Measurements from ENCODE around the gene LMBR1.
"Not testable (repeated sequence)": the region's sequence is repeated elsewhere in the genome, so short reads cannot be mapped to it uniquely, and the experiment has no call there.

Gene LMBR1

DNA sequence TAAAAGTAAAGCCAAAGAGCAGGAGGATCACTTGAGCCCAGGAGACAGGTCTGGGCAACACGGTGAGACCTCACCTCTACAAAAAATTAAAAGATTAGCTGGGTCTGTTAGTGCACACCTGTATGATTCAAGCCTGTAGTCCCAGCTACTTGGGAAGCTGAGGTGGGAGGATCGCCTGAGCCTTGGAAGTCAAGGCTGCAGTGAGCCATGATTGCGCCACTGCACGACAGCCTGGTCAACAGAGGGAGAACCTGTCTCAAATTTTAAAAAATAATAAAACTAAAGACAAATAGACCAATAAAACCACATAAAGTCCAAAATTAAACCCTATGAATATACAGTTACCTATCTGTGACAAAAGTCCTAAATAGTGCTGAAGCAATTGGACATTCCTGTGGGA, 3.2 kb downstream of the LMBR1 start:
- POLR2A ChIA-PET: interaction anchor here (0.5 to 1.5 kb wide), 2 partner anchors 60 to 451 kb away, joined by 3 read pairs; no protein-coding TSS in a partner anchor
- TF ChIP-seq FOXK2 (IDR thresholded peaks at IDR 0.05): no peak
- no peak for TF ChIP-seq ELF4 (IDR thresholded peaks at IDR 0.05)
- TF ChIP-seq SUZ12 (IDR thresholded peaks at IDR 0.05): no peak
- TF ChIP-seq BHLHE40 (IDR thresholded peaks at IDR 0.05; ENCODE audit: borderline replicate concordance): no peak
- no peak for TF ChIP-seq NFRKB (IDR thresholded peaks at IDR 0.05)
- TF ChIP-seq L3MBTL2 (conservative IDR thresholded peaks at IDR 0.05): no peak
- no peak for TF ChIP-seq HDGF (IDR thresholded peaks at IDR 0.05; ENCODE audit: borderline replicate concordance)
- TF ChIP-seq FOXA1 (IDR thresholded peaks at IDR 0.05): no peak
- TF ChIP-seq CTBP1 (IDR thresholded peaks at IDR 0.05; ENCODE audit: borderline replicate concordance): no peak
- no peak for TF ChIP-seq FOXM1 (IDR thresholded peaks at IDR 0.05; ENCODE audit: borderline replicate concordance)
- TF ChIP-seq LEF1 (IDR thresholded peaks at IDR 0.05; ENCODE audit: borderline replicate concordance): no peak
- TF ChIP-seq SP1 (IDR thresholded peaks at IDR 0.05): no peak
- TF ChIP-seq TARDBP (IDR thresholded peaks at IDR 0.05): no peak
- TF ChIP-seq ZNF384 (IDR thresholded peaks at IDR 0.05): no peak
- DNase-seq (ENCODE audit: extremely low spot score): no peak
- CTCF ChIA-PET: interaction anchor here (0.5 to 0.6 kb wide), 2 partner anchors 43 to 407 kb away, joined by 3 read pairs; no protein-coding TSS in a partner anchor

GRCh38 chr7:156889089-156889488, 3.9 kb downstream of the LMBR1 start:
- TF ChIP-seq LEF1 (IDR thresholded peaks at IDR 0.05; ENCODE audit: borderline replicate concordance): no peak
- TF ChIP-seq CTBP1 (IDR thresholded peaks at IDR 0.05; ENCODE audit: borderline replicate concordance): no peak
- no peak for TF ChIP-seq SUZ12 (IDR thresholded peaks at IDR 0.05)
- TF ChIP-seq BHLHE40 (IDR thresholded peaks at IDR 0.05; ENCODE audit: borderline replicate concordance): no peak
- no peak for TF ChIP-seq NFRKB (IDR thresholded peaks at IDR 0.05)
- TF ChIP-seq TARDBP (IDR thresholded peaks at IDR 0.05): no peak
- no peak for TF ChIP-seq FOXM1 (IDR thresholded peaks at IDR 0.05; ENCODE audit: borderline replicate concordance)
- no peak for TF ChIP-seq ARNT (IDR thresholded peaks at IDR 0.05)
- TF ChIP-seq L3MBTL2 (conservative IDR thresholded peaks at IDR 0.05): no peak
- TF ChIP-seq, protein P1, sequence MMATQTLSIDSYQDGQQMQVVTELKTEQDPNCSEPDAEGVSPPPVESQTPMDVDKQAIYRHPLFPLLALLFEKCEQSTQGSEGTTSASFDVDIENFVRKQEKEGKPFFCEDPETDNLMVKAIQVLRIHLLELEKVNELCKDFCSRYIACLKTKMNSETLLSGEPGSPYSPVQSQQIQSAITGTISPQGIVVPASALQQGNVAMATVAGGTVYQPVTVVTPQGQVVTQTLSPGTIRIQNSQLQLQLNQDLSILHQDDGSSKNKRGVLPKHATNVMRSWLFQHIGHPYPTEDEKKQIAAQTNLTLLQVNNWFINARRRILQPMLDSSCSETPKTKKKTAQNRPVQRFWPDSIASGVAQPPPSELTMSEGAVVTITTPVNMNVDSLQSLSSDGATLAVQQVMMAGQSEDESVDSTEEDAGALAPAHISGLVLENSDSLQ (IDR thresholded peaks at IDR 0.05): no peak
- TF ChIP-seq FOXA1 (IDR thresholded peaks at IDR 0.05): no peak
- TF ChIP-seq HDGF (IDR thresholded peaks at IDR 0.05; ENCODE audit: borderline replicate concordance): no peak
- TF ChIP-seq SP1 (IDR thresholded peaks at IDR 0.05): no peak
- TF ChIP-seq ELF4 (IDR thresholded peaks at IDR 0.05): no peak
- no peak for TF ChIP-seq ZNF384 (IDR thresholded peaks at IDR 0.05)
- no peak for TF ChIP-seq FOXK2 (IDR thresholded peaks at IDR 0.05)
- CTCF ChIA-PET: no interaction called here
- POLR2A ChIA-PET: interaction anchor here (0.5 to 1.5 kb wide), 2 partner anchors 61 to 452 kb away, joined by 3 read pairs; no protein-coding TSS in a partner anchor
- no peak for DNase-seq (ENCODE audit: extremely low spot score)

DNA sequence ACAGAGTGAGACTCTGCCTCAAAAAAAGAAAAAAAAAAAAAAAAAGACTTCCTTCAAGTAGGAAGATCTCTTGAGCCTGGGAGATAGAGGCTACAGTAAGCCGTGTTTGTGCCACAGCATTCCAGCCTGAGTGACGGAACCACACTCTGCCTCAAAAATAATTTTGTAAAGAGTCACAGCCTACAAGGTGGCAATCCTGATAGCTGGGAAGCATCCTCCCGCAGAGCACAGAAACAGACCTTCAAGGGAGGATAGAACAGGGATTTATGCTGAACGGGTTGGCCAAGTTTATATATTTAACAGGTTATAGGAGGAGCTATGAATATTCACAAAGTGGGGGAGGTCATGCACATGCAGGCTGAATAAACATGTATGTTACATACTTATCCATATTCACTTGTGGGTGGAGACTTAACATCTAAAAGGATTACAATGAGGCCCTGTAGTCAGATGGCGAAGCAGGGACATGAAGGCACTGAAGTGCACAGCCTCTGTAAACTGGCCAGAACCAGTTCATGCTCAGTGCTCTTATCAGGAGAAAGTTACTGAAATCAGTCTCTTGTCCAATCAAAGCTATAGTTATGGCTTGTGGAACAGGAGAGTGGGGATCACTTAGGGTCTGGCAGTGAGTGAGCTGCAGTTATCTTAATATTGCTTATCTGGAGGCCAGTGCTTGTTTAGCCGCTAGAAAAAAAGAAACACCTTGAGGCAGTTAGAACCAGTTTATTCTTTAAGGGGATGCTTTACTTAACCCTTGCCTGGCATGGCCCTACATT, 6.8 kb downstream of the LMBR1 start:
- POLR2A ChIA-PET: no interaction called here
- CTCF ChIA-PET: interaction anchor here (0.5 kb wide), 1 partner anchor 298 kb away, joined by 3 read pairs; no protein-coding TSS in a partner anchor
- no peak for DNase-seq (ENCODE audit: extremely low spot score)
- no peak for TF ChIP-seq BHLHE40 (IDR thresholded peaks at IDR 0.05; ENCODE audit: borderline replicate concordance)
- no peak for TF ChIP-seq LEF1 (IDR thresholded peaks at IDR 0.05; ENCODE audit: borderline replicate concordance)
- TF ChIP-seq, protein P1 (IDR thresholded peaks at IDR 0.05): no peak
- TF ChIP-seq SP1 (IDR thresholded peaks at IDR 0.05): no peak
- TF ChIP-seq HDGF (IDR thresholded peaks at IDR 0.05; ENCODE audit: borderline replicate concordance): no peak
- no peak for TF ChIP-seq FOXM1 (IDR thresholded peaks at IDR 0.05; ENCODE audit: borderline replicate concordance)
- TF ChIP-seq NFRKB (IDR thresholded peaks at IDR 0.05): no peak
- no peak for TF ChIP-seq TARDBP (IDR thresholded peaks at IDR 0.05)
- no peak for TF ChIP-seq SUZ12 (IDR thresholded peaks at IDR 0.05)
- TF ChIP-seq ARNT (IDR thresholded peaks at IDR 0.05): no peak
- TF ChIP-seq CTBP1 (IDR thresholded peaks at IDR 0.05; ENCODE audit: borderline replicate concordance): no peak
- no peak for TF ChIP-seq ELF4 (IDR thresholded peaks at IDR 0.05)
- no peak for TF ChIP-seq FOXA1 (IDR thresholded peaks at IDR 0.05)
- no peak for TF ChIP-seq FOXK2 (IDR thresholded peaks at IDR 0.05)
- TF ChIP-seq ZNF384 (IDR thresholded peaks at IDR 0.05): no peak
- no peak for TF ChIP-seq L3MBTL2 (conservative IDR thresholded peaks at IDR 0.05)

DNA sequence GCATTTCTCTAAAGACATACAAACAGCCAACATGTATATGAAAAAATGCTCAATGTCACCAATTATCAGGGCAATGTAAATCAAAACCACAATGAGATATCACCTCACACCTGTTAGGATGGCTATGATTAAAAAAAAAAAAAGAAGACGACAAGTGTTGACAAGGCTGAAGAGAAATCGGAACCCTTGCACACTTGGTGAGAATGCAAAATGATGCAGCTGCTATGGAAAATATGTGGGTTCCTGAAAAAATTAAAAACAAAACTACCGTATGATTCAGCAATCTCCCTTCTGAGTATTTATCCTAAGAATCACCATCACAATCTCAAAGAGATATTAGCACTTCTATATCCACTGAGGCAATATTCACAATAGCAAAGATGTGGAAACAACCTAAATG, 11.3 kb downstream of the LMBR1 start:
- CTCF ChIA-PET: no interaction called here
- no peak for TF ChIP-seq CTBP1 (IDR thresholded peaks at IDR 0.05; ENCODE audit: borderline replicate concordance)
- TF ChIP-seq FOXK2 (IDR thresholded peaks at IDR 0.05): no peak
- TF ChIP-seq LEF1 (IDR thresholded peaks at IDR 0.05; ENCODE audit: borderline replicate concordance): no peak
- no peak for TF ChIP-seq NFRKB (IDR thresholded peaks at IDR 0.05)
- no peak for TF ChIP-seq ARNT (IDR thresholded peaks at IDR 0.05)
- TF ChIP-seq ZNF384 (IDR thresholded peaks at IDR 0.05): no peak
- TF ChIP-seq ELF4 (IDR thresholded peaks at IDR 0.05): no peak
- POLR2A ChIA-PET: no interaction called here
- DNase-seq (ENCODE audit: extremely low spot score): no peak

DNA sequence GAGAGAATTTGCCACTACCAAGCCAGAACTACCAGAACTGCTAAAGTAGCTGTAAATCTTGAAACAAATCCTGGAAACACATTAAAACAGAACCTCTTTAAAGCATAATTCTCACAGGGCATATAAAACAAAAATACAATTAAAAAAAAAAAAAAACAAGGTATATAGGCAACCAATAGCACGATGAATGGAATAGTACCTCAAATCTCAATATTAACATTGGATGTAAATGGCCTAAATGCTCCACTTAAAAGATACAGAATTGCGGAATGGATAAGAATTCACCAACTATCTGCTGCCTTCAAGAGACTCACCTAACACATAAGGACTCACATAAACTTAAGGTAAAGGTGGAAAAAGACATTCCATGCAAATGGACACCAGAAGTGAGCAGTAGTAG, 17.2 kb downstream of the LMBR1 start:
- no peak for DNase-seq (ENCODE audit: extremely low spot score)
- POLR2A ChIA-PET: interaction anchor here (0.7 kb wide), 1 partner anchor 407 kb away, joined by 3 read pairs; no protein-coding TSS in a partner anchor
- CTCF ChIA-PET: no interaction called here
- TF ChIP-seq HDGF (IDR thresholded peaks at IDR 0.05; ENCODE audit: borderline replicate concordance) (no peak), L3MBTL2 (conservative IDR thresholded peaks at IDR 0.05) (no peak), LEF1 (IDR thresholded peaks at IDR 0.05; ENCODE audit: borderline replicate concordance) (no peak), ZNF384 (IDR thresholded peaks at IDR 0.05) (no peak), CTBP1 (IDR thresholded peaks at IDR 0.05; ENCODE audit: borderline replicate concordance) (no peak), ARNT (IDR thresholded peaks at IDR 0.05) (no peak), SUZ12 (IDR thresholded peaks at IDR 0.05) (no peak), FOXA1 (IDR thresholded peaks at IDR 0.05) (no peak)

DNA sequence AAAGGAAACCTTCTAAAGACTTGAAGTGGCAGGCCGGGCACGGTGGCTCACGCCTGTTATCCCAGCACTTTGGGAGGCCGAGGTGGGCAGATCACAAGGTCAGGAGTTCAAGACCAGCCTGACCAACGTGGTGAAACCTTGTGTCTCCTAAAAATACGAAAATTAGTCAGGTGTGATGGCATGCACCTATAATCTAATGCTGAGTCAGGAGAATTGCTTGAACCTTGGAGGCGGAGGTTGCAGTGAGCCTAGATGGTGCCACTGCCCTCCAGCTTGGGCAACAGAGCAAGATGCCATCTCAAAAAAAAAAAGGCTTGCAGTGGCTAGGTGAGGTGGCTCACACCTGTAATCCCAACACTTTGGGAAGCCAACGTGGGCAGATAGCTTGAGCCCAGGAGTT, 24.6 kb downstream of the LMBR1 start:
- DNase-seq (ENCODE audit: extremely low spot score); POLR2A ChIA-PET; CTCF ChIA-PET: not testable (repeated sequence)
